Skin of body (tissue), 2 donors: ENCODE data around the gene KRTAP10-2. TPM values are rescaled to one million over a fixed set of nuclear protein-coding genes. Genes with fewer than 3 reads are reported as not detected.

Experiments
- DNase-seq: peaks from one replicate; lab custom pipeline; 2025; lab: John Stamatoyannopoulos, UW
- total RNA-seq: library from RNA; depleted of rRNA; stranded (reverse); fragments of >200 nt; gene quantifications from one replicate; pipeline ENCODE4 v1.2.3, GENCODE V29; 2014

KRTAP10-2 gene
- total RNA-seq, 1 donor from 2014 or later, result 0.30 TPM

- DNase-seq, result no peak
These were observed 35.7 kb downstream of the KRTAP10-2 start for GRCh38 chr21:44515359-44516165.

GRCh38 chr21:44514746-44515358 lies 36.5 kb downstream of the KRTAP10-2 start:
- DNase-seq, result no peak

DNA sequence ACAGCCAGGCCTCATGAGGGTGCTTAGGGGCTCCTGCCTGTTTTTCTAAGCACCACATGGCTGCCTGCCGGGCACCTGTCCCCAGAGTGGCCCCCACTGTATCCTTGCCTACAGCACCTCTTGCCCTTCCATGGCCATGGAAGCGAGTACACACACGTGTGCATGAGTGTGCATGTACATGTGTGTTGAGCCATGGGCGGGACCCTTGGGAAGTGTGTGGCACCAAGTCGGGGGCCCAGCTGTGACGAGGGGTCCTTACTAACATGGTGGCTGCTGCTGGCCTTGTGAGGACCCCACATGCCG lies 37.1 kb downstream of the KRTAP10-2 start:
- DNase-seq, result no peak

- no peak for DNase-seq
These were observed 37.7 kb downstream of the KRTAP10-2 start for GRCh38 chr21:44513389-44514217.

DNA sequence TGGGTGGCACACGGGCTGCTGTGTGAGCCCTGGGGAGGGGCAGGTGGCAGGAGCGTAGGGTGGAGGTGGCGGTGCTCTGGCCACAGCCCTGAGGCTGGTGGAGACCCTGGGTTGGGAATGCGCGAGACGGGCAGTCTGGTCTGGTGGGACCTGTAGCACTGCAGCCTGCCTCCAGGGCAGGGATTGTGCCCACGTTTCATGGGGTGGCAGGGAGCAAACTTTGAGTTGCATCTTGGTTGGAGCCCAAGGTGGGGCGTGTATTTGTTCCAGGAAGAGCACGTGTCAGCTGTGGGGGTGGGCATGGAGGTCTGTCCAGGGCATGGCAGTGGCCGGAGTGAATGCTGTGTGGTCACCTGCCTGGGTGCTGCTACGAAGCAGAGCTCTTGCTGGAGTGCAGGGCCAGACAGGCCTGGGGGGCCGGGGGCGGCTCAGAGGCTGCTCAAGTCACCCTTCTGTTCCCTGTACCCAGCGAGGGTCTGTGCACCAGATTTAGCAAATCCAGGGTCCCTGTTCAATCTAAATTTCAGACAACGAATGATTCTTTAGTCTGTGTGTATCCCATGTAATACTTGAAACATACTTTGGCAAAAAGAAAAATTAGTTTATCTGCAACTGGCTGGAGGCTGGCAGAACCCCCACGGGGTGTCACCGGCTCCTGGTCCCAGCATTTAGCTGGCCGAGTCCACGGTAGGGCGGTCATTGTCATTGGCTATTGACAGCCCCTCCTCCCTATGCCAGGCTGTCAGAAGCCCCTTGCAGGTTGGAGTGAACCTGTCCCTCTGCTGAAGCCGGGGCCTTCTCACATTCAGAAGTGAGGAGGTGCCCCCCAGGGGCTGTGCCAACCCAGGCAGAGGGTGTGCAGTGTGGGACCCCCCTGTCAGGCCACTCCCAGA lies 38.6 kb downstream of the KRTAP10-2 start:
- no peak for DNase-seq

GRCh38 chr21:44511938-44512275 lies 39.4 kb downstream of the KRTAP10-2 start:
- no peak for DNase-seq

DNA sequence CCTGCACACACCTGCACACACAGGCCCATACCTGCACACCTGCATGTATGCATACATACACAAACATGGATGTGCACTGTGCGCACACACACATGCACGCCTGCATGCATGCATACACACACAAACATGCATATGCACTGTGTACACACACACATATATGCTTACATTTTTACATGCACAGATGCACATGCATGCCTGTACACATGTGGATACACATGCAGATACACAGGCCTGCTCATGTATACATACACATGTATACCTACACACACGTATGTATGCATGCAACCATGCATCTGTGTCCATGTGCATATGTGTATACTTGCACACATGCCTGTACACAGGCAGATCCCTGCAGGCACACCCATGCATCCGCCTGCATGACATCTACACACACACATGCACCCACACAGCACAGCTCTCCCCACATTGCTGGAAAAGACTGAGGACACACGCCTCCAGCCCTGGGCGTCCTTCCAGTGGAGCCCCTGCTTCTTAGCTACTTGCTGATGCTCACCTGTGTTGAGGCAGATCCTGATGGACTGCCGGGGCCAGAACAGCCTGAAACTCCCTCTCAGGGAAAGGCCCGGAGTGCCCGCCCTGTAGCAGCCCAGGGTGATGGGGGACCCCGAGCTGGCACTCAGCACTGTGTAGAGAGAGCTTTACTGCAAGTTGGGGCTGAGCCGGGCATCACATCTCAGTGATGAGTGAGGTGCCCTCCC lies 39.9 kb downstream of the KRTAP10-2 start:
- DNase-seq, result no peak

DNA sequence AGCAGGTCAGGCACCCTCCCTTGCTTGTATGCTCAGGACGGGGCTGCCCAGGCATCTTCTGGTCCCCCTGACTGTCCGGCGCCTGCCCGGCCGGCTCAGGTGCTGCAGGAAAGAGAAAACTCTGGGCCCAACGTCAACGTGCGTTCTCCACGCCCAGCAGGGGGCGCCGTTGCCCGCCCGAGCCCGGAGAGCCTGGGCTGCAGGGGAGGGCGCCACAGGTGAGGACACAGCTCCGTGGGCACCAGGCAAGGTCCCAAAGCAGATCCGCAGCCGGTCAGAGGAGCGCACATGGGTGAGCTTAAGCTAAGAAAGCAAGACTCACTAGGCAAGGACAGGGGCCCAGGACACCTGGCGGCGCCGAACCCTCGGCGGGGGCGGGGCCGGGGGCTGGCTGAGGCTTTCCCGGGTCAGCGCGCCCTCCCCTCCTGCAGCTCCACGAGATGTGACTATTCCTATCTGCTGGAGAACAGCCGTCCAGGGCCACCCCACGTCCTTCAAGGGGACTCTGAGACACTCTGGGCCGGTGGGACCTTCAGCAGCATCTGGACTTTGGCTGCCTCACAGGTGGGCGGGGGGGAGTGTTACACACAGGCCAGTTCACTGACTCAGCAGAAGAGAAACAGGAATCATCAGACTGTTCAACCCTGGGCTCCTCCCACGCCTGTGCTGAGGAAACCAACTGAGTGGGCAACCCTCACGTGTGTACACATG lies 40.6 kb downstream of the KRTAP10-2 start:
- DNase-seq, result no peak

- DNase-seq, result no peak
These were observed 41.2 kb downstream of the KRTAP10-2 start for GRCh38 chr21:44510109-44510507.

GRCh38 chr21:44509539-44509938 lies 41.8 kb downstream of the KRTAP10-2 start:
- no peak for DNase-seq

DNA sequence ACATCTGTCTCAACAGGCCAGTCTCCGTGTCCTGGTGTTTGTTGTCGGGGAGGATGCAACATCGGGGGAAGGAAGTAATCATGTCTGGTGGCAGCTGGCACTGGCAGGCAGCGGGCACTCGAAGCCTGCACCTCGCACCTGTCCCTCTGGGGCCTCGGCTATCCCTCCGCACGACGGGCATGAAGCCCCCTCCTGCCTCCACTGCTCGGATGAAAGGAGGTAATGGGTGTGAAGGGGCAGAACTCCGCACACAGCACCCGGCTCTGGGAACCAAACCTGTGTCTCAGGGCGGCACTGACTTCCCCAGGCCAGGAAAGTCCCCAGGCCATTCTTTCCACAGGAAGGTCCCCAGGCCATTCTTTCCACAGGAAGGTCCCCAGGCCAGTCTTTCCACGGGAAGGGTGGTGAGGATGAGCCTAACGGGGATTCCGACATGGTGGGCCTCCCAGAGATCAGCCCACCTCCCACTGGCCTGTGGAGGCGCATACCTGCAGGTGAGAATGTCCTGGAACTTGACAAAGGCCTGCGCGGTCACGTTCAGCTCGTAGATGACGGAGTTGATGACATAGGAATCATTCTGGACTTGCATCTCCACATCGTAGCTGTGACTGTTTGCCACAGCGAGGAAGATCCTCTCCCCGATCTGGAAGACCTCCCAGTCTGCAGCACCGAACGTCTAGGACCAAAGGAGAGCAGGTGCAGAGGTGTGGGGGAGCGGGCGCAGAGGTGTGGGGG lies 42.4 kb downstream of the KRTAP10-2 start:
- no peak for DNase-seq

DNA sequence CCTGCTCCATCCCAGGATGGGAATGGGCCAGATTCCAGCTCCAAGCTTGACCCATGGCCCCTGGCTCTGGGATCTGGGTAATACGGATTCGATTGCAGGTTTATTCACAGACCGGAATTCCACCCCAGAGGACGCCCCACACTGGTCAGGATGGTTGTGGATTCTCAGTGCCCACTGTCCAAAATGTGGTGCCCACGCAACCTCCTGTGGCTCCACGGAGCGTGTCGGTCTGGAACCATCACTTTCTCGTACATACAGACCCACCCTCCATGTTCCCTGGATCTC lies 42.9 kb downstream of the KRTAP10-2 start:
- no peak for DNase-seq

- no peak for DNase-seq
These were observed 43.5 kb downstream of the KRTAP10-2 start for GRCh38 chr21:44507673-44508425.

DNA sequence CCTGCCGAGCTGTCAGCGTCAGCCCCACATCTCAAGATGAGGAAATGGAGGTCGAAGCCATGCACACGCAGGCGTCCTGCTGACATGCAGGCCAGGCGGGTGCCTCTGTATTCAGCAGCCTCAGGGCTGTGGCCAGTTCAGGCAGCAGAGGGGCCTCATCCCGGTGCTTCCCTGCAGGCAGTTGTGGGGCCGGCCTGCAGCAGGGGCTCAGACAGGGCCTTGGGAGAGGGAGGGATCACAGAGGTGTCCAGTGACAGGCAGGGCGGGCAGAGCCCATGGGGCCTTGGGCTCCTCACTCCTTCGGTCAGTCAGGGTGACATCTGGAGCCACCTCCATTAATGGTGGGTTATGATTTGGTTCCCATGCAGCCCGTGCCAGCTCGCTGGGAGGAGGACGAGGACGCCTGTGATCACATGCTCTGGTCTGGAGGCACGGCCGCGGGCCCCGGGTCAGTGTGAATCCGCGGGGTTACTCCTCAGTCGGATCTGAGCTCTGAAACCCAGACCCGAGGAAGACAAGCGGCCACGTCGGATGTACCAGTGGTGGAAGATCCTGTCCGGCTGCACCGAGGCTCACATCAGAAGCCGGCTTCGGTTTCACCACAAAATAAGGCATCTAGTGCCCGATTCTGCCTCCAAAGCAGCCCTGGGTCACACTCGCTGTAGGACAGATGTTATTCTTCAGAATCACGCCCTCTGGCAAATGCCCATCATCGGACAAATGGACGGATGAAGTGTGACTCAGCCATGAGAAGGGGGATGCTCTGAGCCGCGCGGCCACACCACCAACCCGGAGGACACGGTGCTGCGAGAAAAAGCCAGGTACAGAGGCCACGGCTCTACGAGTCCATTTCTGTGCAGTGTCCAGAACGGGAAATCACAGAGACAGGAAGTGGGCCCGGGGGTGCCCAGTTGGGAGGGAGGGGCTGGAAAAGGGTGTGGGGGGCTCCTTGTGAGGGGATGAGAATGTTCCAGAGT lies 44.7 kb downstream of the KRTAP10-2 start:
- no peak for DNase-seq

- no peak for DNase-seq
These were observed 45.5 kb downstream of the KRTAP10-2 start for GRCh38 chr21:44505673-44506278.

GRCh38 chr21:44503901-44504399 lies 47.4 kb downstream of the KRTAP10-2 start:
- DNase-seq, result no peak
